H9 (cell line): ENCODE measurements around the gene RRBP1. TPM values are rescaled to one million over a fixed set of nuclear protein-coding genes. Genes with fewer than 3 reads are reported as not detected.

ENCODE experiments used
- DNase-seq: peaks from one replicate; pipeline ENCODE4 v3.0.0-alpha.2; 2017
- H2AFZ ChIP-seq: one replicate; pipeline ENCODE4 v1.6.1; 2013; ENCODE audit warnings: mild to moderate bottlenecking, low read length, control low read depth, moderate library complexity
- H2AK5ac ChIP-seq: 2 replicates; pipeline ENCODE4 v1.6.1; 2013; ENCODE audit warnings: low read length, control low read depth, mixed read lengths; ENCODE audit not compliant: insufficient read length
- H2BK120ac ChIP-seq: one replicate; pipeline ENCODE4 v1.6.1; 2013; ENCODE audit warnings: low read depth, mild to moderate bottlenecking, low read length, control low read depth, inconsistent platforms; ENCODE audit not compliant: poor library complexity, severe bottlenecking
- H2BK12ac ChIP-seq: 2 replicates; pipeline ENCODE4 v1.6.1; 2013; ENCODE audit warnings: low read length, control low read depth, mixed read lengths, low read depth; ENCODE audit not compliant: insufficient read length
- H2BK15ac ChIP-seq: 2 replicates; pipeline ENCODE4 v1.6.1; 2013; ENCODE audit warnings: low read depth, low read length, control low read depth
- H2BK20ac ChIP-seq: one replicate; pipeline ENCODE4 v1.6.1; 2013; ENCODE audit warnings: low read depth, mild to moderate bottlenecking, low read length, control low read depth, inconsistent platforms; ENCODE audit not compliant: poor library complexity, severe bottlenecking
- H2BK5ac ChIP-seq: 2 replicates; pipeline ENCODE4 v1.6.1; 2013; ENCODE audit warnings: low read length, control low read depth, mixed read lengths; ENCODE audit not compliant: insufficient read length
- H3K14ac ChIP-seq: 2 replicates; pipeline ENCODE4 v1.6.1; 2013; ENCODE audit warnings: low read length, control low read depth; ENCODE audit not compliant: insufficient read depth
- H3K18ac ChIP-seq: 2 replicates; pipeline ENCODE4 v1.6.1; 2013; ENCODE audit warnings: low read depth, mild to moderate bottlenecking, mixed read lengths, low read length, control low read depth; ENCODE audit not compliant: insufficient read length
- H3K23ac ChIP-seq: 2 replicates; pipeline ENCODE4 v1.6.1; 2013; ENCODE audit warnings: low read length, control low read depth, mixed read lengths, low read depth; ENCODE audit not compliant: insufficient read length
- H3K23me2 ChIP-seq: 2 replicates; pipeline ENCODE4 v1.6.1; 2013; ENCODE audit warnings: low read depth, mild to moderate bottlenecking, mixed read lengths, low read length, control low read depth; ENCODE audit not compliant: insufficient read length, poor library complexity, severe bottlenecking
- H3K27ac ChIP-seq: 2 replicates; pipeline ENCODE4 v1.5.1; 2013; ENCODE audit warnings: low read length, control low read depth, mixed read lengths, low read depth; ENCODE audit not compliant: insufficient read length
- H3K27me3 ChIP-seq: 2 replicates; pipeline ENCODE4 v1.6.1; 2013; ENCODE audit warnings: low read length, control low read depth, inconsistent platforms; ENCODE audit not compliant: insufficient read depth
- H3K4ac ChIP-seq: 2 replicates; pipeline ENCODE4 v1.6.1; 2013; ENCODE audit warnings: low read depth, mild to moderate bottlenecking, control low read depth, inconsistent platforms, low read length, moderate library complexity
- H3K4me1 ChIP-seq: 2 replicates; pipeline ENCODE4 v1.6.1; 2013; ENCODE audit warnings: low read length, control low read depth, inconsistent platforms; ENCODE audit not compliant: insufficient read depth
- H3K4me2 ChIP-seq: 2 replicates; pipeline ENCODE4 v1.6.1; 2013; ENCODE audit warnings: low read length, control low read depth, mixed read lengths; ENCODE audit not compliant: insufficient read length, insufficient read depth
- H3K56ac ChIP-seq: 2 replicates; pipeline ENCODE4 v1.6.1; 2013; ENCODE audit warnings: low read depth, mild to moderate bottlenecking, mixed read lengths, low read length, control low read depth; ENCODE audit not compliant: insufficient read length
- H3K79me1 ChIP-seq: 2 replicates; pipeline ENCODE4 v1.6.1; 2013; ENCODE audit warnings: low read depth, mild to moderate bottlenecking, moderate library complexity, low read length, control low read depth, inconsistent platforms; ENCODE audit not compliant: insufficient read depth, poor library complexity, severe bottlenecking
- H3K79me2 ChIP-seq: 2 replicates; pipeline ENCODE4 v1.6.1; 2013; ENCODE audit warnings: low read length, control low read depth, inconsistent platforms; ENCODE audit not compliant: insufficient read depth
- H3K9ac ChIP-seq: 2 replicates; pipeline ENCODE4 v1.6.1; 2013; ENCODE audit warnings: low read length, control low read depth, mixed read lengths; ENCODE audit not compliant: insufficient read length; ENCODE audit errors: extremely low read depth
- H3K9me3 ChIP-seq: one replicate; pipeline ENCODE4 v1.6.1; 2013; ENCODE audit warnings: low read depth, low read length, inconsistent platforms; ENCODE audit not compliant: control insufficient read depth
- H3T11ph ChIP-seq: one replicate; pipeline ENCODE4 v1.6.1; 2013; ENCODE audit warnings: mild to moderate bottlenecking, low read length, control low read depth, inconsistent platforms
- H4K20me1 ChIP-seq: one replicate; pipeline ENCODE4 v1.6.1; 2013; ENCODE audit not compliant: control insufficient read depth, insufficient read length, insufficient read depth
- H4K5ac ChIP-seq: 2 replicates; pipeline ENCODE4 v1.6.1; 2013; ENCODE audit warnings: low read depth, mild to moderate bottlenecking, mixed read lengths, low read length, control low read depth; ENCODE audit not compliant: insufficient read length
- H4K8ac ChIP-seq: replicated peaks from 2 replicates; pipeline ENCODE4 v1.6.1; 2013; ENCODE audit warnings: low read length, control low read depth, mixed read lengths, low read depth; ENCODE audit not compliant: insufficient read length
- H4K91ac ChIP-seq: 2 replicates; pipeline ENCODE4 v1.6.1; 2013; ENCODE audit warnings: low read depth, mild to moderate bottlenecking, moderate library complexity, mixed read lengths, low read length, control low read depth; ENCODE audit not compliant: insufficient read length
- H3K27ac Mint-ChIP-seq, 3 experiments: 2 replicates in 2 of 3; 3 replicates in 1 of 3; pipeline ENCODE4 v1.8.0; 2020 to 2021; ENCODE audit warnings: mixed read lengths in 3 of 3, mild to moderate bottlenecking in 1 of 3, moderate library complexity in 1 of 3
- H3K27me3 Mint-ChIP-seq: 2 replicates; pipeline ENCODE4 v1.8.0; 2021; ENCODE audit warnings: low read depth, mild to moderate bottlenecking, moderate library complexity, mixed read lengths
- H3K36me3 Mint-ChIP-seq, 3 experiments: 2 replicates in 2 of 3; 3 replicates in 1 of 3; pipeline ENCODE4 v1.8.0; 2020 to 2021; ENCODE audit warnings: low read depth in 3 of 3, mixed read lengths in 3 of 3; ENCODE audit not compliant: insufficient read depth in 1 of 3
- H3K4me1 Mint-ChIP-seq, 2 experiments: 2 replicates each; pipeline ENCODE4 v1.8.0; 2020; ENCODE audit warnings: mixed read lengths in 2 of 2
- H3K4me3 Mint-ChIP-seq, 2 experiments: 2 replicates in 1 of 2; 3 replicates in 1 of 2; pipeline ENCODE4 v1.8.0; 2020 to 2021; ENCODE audit warnings: mild to moderate bottlenecking in 2 of 2, mixed read lengths in 2 of 2, moderate library complexity in 1 of 2
- H3K9me3 Mint-ChIP-seq, 2 experiments: 2 replicates in 1 of 2; 3 replicates in 1 of 2; pipeline ENCODE4 v1.8.0; 2020; ENCODE audit warnings: mild to moderate bottlenecking in 2 of 2, mixed read lengths in 2 of 2, moderate library complexity in 1 of 2
- WGBS: extraction: QIAGEN DNeasy Blood & Tissue Kit; methylation state at CpG from one replicate; pipeline ENCODE4 v1.1.7; 2013; ENCODE audit warnings: missing lambda C conversion rate, low lambda C conversion rate, mixed read lengths; ENCODE audit not compliant: insufficient read length; ENCODE audit errors: extremely low coverage; 5-methylcytosine and 5-hydroxymethylcytosine counted together
- total RNA-seq: library from RNA; stranded (reverse); gene quantifications from 2 replicates; pipeline ENCODE4 v1.2.1, GENCODE V29; 2021
- TF ChIP-seq, protein P1 (sequence below): fragments of 200-600 bp; sonication (generic); conservative IDR thresholded peaks from 3 replicates; pipeline ENCODE4 v1.8.0; 2021; ENCODE audit warnings: antibody characterized with exemption, mild to moderate bottlenecking

RRBP1 gene
- total RNA-seq, 1 experiment from 2014 or later: 97.8 TPM

DNA sequence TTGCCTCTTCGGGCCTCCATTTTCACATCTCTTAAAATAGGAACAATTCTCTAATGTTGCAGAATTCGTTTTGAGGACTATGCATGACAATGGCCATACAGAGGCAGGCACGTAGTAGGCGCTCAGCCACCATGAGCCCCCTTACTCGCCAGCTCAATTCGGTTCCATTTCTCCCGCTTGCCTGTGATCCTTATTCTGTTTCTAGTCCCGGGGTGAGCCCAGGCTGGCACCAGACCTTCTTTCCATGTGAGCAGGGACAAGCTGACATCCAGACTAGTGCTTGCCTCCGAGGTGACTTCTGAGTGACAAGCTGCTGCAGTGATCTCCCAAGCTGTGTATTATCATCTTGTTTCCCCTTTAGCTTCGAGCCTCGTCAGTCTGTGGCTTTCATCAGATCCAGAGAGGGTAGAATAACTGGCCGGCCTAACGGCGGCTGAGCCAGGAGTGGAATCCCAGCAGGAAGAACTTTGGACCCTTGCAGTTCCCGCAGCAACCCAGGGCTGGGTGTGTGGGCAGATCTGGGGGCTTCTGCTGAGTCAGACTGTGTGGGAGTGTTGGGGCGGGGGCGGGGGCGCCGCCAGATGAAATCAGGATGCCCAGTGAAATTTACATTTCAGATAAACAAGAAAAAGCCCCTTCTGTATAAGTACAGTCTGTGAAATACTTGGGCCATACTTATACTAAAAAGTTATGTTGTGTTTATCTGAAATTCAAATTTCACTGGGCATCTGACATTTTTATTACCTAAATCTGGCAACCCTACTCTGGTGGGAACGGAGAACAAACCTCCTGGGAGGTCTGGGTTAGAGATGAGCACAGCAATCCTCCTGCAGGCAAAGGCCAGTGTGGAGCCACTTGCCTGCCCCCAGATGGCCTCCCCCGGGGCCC is 28.6 kb upstream of the RRBP1 start:
- Histone ChIP-seq H2BK5ac (no peak overlapping the region), H3K18ac (no peak overlapping the region), H2BK120ac (no peak overlapping the region), H3K4ac (no peak overlapping the region), H2AFZ (no peak overlapping the region), H2AK5ac (no peak overlapping the region), H3T11ph (no peak overlapping the region), H3K56ac (no peak overlapping the region), H3K79me2 (no peaks in the 10 kb centered on the region), H3K23ac (no peak overlapping the region), H2BK15ac (no peak overlapping the region), H2BK12ac (no peak overlapping the region), H3K9ac (no peak overlapping the region), H3K9me3 (no peaks in the 10 kb centered on the region), H3K79me1 (no peaks in the 10 kb centered on the region), H4K5ac (no peak overlapping the region), H2BK20ac (no peak overlapping the region), H3K4me2 (no peak overlapping the region), H3K23me2 (no peaks in the 10 kb centered on the region), H3K27ac (no peak overlapping the region), H4K91ac (no peak overlapping the region), H3K4me1 (peaks cover 2% of the 10 kb centered on the region; the same call in 1 of the 2 replicates), H4K20me1 (peaks cover 2% of the 10 kb centered on the region), H4K8ac (no peak overlapping the region), H3K14ac (no peak overlapping the region), H3K27me3 (no peaks in the 10 kb centered on the region)
- no peaks in the 10 kb centered on the region for H3K36me3 Mint-ChIP-seq
- TF ChIP-seq, protein P1, sequence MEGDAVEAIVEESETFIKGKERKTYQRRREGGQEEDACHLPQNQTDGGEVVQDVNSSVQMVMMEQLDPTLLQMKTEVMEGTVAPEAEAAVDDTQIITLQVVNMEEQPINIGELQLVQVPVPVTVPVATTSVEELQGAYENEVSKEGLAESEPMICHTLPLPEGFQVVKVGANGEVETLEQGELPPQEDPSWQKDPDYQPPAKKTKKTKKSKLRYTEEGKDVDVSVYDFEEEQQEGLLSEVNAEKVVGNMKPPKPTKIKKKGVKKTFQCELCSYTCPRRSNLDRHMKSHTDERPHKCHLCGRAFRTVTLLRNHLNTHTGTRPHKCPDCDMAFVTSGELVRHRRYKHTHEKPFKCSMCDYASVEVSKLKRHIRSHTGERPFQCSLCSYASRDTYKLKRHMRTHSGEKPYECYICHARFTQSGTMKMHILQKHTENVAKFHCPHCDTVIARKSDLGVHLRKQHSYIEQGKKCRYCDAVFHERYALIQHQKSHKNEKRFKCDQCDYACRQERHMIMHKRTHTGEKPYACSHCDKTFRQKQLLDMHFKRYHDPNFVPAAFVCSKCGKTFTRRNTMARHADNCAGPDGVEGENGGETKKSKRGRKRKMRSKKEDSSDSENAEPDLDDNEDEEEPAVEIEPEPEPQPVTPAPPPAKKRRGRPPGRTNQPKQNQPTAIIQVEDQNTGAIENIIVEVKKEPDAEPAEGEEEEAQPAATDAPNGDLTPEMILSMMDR: no peak
- H3K9me3 Mint-ChIP-seq: no peaks in the 10 kb centered on the region
- peak overlapping the region in 2 of 3 experiments; percentile 5 to 89; a peak in 2 of 7 replicates for H3K27ac Mint-ChIP-seq
- no CpG with 5 or more reads among the region's 21 CpGs for WGBS
- no peak for DNase-seq
- H3K27me3 Mint-ChIP-seq: peaks cover 2% of the 10 kb centered on the region
- no peak overlapping the region for H3K4me3 Mint-ChIP-seq
- H3K4me1 Mint-ChIP-seq: peaks cover 21% of the 10 kb centered on the region in 2 experiments
